CD4-positive, alpha-beta T cell treated with Interleukin-6 for 4 hours (primary cell): Measurements from ENCODE around the gene TM9SF3.
"Not testable (repeated sequence)": the region's sequence is repeated elsewhere in the genome, so short reads cannot be mapped to it uniquely, and the experiment has no call there.

ENCODE experiments used
- DNase-seq: peaks from one replicate; pipeline ENCODE4 v3.0.0-alpha.2; 2020; ENCODE audit warnings: mixed read lengths

The TM9SF3 gene

GRCh38 chr10:96598846-96599245 is 12.0 kb upstream of the TM9SF3 start:
- DNase-seq, result no peak

GRCh38 chr10:96596422-96597407 is 9.9 kb upstream of the TM9SF3 start:
- no peak for DNase-seq

GRCh38 chr10:96595741-96596140 is 8.9 kb upstream of the TM9SF3 start:
- DNase-seq, result no peak

- DNase-seq, result no peak
Measured at GRCh38 chr10:96591946-96592345, 5.1 kb upstream of the TM9SF3 start.

DNA sequence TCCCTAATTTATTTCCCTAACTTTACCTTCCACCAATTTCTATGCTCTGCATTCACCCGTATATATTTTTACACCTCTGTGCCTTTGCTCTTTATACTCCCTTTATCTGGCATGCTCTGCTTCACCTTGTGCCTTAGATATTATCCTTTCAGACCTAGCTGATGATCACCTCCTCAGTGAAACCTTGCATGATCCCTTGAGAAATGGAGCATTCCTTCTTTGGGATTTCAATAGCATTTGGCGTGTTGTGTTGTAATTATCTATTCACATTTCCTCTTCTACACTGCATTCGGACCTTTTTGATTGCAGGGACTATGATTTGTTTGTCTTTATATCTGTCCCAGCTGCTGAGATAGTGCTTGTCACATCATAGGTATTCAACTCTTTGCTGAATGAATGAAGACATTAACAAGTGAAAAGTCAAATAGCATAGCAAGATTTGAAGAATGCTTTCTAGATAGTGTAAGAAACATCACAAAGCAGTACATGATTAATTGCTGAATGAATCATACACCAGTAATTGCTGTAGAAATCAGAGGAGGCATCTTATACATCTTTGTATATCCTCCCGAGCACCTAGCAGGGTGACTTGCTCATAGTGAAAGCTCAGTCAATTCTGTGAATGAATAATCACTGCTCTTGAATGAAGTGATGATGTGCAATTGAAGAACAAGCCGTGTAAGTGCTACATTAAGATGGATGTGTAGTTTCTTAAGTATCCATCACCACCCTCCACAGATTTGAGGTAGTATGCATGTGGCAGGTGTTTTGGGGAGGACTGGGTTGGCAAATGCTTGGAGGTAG is 2.0 kb upstream of the TM9SF3 start:
- DNase-seq, result peak; percentile 21

GRCh38 chr10:96588060-96588554 is 1.3 kb upstream of the TM9SF3 start:
- no peak for DNase-seq

DNA sequence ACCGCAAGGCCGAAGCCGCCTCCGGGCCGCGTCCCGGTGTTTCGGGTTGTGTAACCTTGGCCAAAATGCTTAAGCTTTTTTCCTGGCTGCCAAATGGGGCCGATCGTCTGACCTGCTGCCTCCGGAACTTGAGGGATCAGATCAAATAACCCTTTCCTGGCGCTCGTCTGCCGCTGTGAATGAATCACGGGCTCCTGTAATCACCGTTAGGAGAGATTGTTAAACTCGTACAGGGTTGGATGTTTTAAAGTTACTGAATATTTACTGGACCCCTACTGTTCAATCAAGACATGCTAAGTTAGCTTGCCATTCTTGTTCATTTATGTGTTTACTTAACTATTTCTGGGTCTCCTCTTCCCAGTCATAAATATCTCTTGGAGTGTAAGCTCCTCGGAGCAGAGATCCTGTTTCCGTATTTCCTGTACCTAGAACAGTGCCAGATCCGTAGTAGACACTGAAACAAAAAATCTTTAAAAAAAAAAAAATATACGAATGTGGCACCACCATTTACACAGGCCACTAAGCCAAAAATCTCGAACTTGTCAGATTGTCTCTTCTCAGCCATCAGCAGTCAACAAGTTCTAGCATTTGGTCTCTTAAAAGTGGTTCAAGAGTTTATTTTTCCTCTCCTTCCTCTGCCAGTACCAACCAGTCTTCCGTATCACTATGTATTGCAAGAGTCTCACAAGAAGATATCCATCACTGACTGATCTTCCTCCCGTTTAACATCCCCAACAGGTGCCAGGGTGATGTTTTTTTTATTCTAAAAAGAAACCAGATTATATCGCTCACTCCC is 650 bp upstream of the TM9SF3 start:
- DNase-seq, result peak; percentile 72

DNA sequence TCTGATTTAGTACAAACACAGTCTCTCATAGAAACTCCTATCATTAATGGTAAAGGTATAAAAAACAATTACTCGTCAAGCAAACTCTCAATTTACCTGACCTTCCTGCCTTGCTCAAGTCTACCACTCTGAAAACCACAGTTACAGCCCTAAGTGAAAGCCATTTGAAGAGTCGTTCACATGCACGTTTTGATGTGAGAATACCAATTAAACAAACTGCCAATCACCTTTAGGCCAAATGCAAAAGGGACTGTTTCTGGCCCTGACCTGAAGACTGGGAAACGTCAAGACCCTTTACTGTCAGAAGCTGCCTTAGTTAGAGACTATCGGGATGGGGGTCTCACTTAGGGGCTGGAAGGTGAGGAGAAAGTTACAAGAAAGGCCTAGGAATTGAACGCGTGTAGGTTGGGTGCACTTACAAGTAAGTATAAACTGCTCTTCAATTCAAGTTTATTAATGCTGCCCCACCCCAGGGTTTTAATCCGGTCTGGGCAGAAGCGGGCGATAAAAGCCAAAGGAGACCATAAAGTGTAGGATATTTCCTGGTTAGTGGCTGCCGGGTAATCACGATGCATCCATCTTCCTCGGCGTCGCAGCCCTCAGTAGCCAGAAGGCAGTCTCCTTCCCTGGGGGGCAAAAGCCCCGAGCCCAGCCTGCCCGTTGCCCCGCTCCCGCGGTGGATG is 935 bp downstream of the TM9SF3 start:
- DNase-seq, result peak; percentile 22

DNA sequence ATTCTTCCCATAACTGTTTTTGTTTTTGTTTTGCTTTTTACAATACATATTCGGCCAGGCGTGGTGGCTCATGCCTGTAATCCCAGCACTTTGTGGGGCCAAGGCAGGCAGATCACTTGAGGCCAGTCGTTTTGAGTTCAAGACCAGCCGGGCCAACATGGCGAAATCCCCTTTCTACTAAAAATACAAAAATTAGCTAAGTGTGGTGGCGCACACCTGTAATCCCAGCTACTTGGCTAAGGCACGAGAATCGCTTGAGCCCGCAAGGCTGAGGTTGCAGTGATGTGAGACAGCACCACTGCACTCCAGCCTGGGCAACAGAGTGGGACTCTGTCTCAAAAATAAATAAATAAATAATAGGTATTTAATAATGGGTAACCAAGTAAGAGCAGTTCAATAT is 2.3 kb downstream of the TM9SF3 start:
- no peak for DNase-seq

GRCh38 chr10:96584035-96584434 is 2.8 kb downstream of the TM9SF3 start:
- DNase-seq, result no peak

GRCh38 chr10:96579133-96579532 is 7.7 kb downstream of the TM9SF3 start:
- no peak for DNase-seq

GRCh38 chr10:96578633-96579032 is 8.2 kb downstream of the TM9SF3 start:
- no peak for DNase-seq

DNA sequence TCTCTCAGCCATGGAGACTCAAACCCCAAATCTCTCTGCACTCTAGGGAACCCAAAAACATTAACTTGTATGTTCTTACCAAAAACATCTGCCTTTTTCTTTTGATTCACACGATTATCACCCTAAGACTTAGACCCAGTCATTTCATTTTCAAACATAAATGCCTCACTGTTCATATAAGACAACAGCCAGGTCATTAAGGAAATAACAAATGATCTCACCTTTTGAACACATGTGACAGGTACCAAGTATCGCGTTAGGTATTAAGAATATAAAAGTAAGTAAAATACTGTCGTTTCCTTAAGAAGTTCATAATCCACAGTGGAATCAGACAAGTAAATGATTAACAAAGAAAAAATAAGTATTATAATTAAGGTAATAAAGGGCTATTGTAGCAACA is 8.8 kb downstream of the TM9SF3 start:
- DNase-seq, result no peak

GRCh38 chr10:96577069-96577468 is 9.7 kb downstream of the TM9SF3 start:
- no peak for DNase-seq

GRCh38 chr10:96576277-96576980 is 10.4 kb downstream of the TM9SF3 start:
- no peak for DNase-seq

GRCh38 chr10:96574564-96574963 is 12.2 kb downstream of the TM9SF3 start:
- not testable (repeated sequence) for DNase-seq

- DNase-seq, result no peak
Measured at GRCh38 chr10:96573036-96573435, 13.8 kb downstream of the TM9SF3 start.

GRCh38 chr10:96570983-96571964 is 15.5 kb downstream of the TM9SF3 start:
- no peak for DNase-seq

DNA sequence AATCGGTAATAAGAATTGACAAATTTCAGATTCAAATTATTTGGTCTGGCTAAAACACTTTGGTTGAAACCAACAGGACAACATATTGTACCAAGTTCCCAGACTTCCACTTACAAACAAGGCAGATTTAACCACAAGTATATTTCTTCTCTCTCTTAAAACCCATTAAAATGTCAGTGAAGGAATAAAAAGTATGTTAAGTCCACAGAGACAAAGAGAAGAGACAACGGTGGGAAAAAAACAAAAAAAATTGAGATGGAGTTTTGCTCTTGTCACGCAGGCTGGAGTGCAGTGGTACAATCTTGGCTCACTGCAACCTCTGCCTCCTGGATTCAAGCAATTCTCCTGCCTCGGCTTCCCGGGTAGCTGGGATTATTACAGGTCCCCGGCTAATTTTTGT is 16.3 kb downstream of the TM9SF3 start:
- DNase-seq, result no peak

- DNase-seq, result no peak
Measured at GRCh38 chr10:96568402-96568801, 18.4 kb downstream of the TM9SF3 start.
